Neural cell (in vitro differentiated cells): ENCODE measurements around the gene SPTSSB. TPM values are rescaled to one million over a fixed set of nuclear protein-coding genes. Genes with fewer than 3 reads are reported as not detected.

Source experiments
- H2AFZ ChIP-seq: fragments of 200-600, 300-800 bp; sonication (generic), shearing (Covaris generic); 2 replicates; pipeline ENCODE4 v1.6.0; 2014; ENCODE audit warnings: low read depth, mild to moderate bottlenecking, antibody characterized with exemption, low read length, moderate library complexity
- H3F3A ChIP-seq: fragments of 200-600 bp; shearing (Covaris generic); 2 replicates; pipeline ENCODE4 v1.6.1; 2016; ENCODE audit warnings: mild to moderate bottlenecking, moderate library complexity, mixed read lengths, antibody characterized with exemption, low read length; ENCODE audit not compliant: insufficient read depth, poor library complexity, severe bottlenecking
- H3K27ac ChIP-seq: fragments of 200-600, 300-800 bp; sonication (generic), shearing (Covaris generic); 2 replicates; pipeline ENCODE4 v1.5.1; 2014; ENCODE audit warnings: mild to moderate bottlenecking, low read length, moderate library complexity
- H3K27me3 ChIP-seq: fragments of 300-800, 200-600 bp; sonication (generic), shearing (Covaris generic); 2 replicates; pipeline ENCODE4 v1.6.0; 2014; ENCODE audit warnings: mild to moderate bottlenecking, low read depth, low read length, moderate library complexity; ENCODE audit not compliant: insufficient read depth
- H3K36me3 ChIP-seq: fragments of 300-800, 200-600 bp; sonication (generic), shearing (Covaris generic); 2 replicates; pipeline ENCODE4 v1.5.1; 2014; ENCODE audit warnings: mild to moderate bottlenecking, antibody characterized with exemption, low read length, moderate library complexity; ENCODE audit not compliant: insufficient read depth
- H3K4me2 ChIP-seq: fragments of 300-800, 200-600 bp; sonication (generic), shearing (Covaris generic); 2 replicates; pipeline ENCODE4 v1.6.0; 2014; ENCODE audit warnings: mild to moderate bottlenecking, low read length
- H3K4me3 ChIP-seq: fragments of 300-800, 200-600 bp; sonication (generic), shearing (Covaris generic); 2 replicates; pipeline ENCODE4 v1.5.1; 2014; ENCODE audit warnings: mild to moderate bottlenecking, low read length, moderate library complexity
- H3K79me2 ChIP-seq: fragments of 200-600 bp; shearing (Covaris generic); replicated peaks from 2 replicates; pipeline ENCODE4 v1.6.0; 2014; ENCODE audit warnings: mild to moderate bottlenecking, low read length, moderate library complexity; ENCODE audit not compliant: insufficient read depth
- H3K9ac ChIP-seq: fragments of 300-800, 200-600 bp; sonication (generic), shearing (Covaris generic); 2 replicates; pipeline ENCODE4 v1.6.1; 2016; ENCODE audit warnings: mild to moderate bottlenecking, low read length, mixed read lengths
- H3K9me2 ChIP-seq: fragments of 200-600 bp; shearing (Covaris generic); 2 replicates; pipeline ENCODE4 v1.6.1; 2016; ENCODE audit warnings: mild to moderate bottlenecking, low read length, mixed read lengths; ENCODE audit not compliant: insufficient read depth
- H3K9me3 ChIP-seq: fragments of 200-600, 300-800 bp; sonication (generic), shearing (Covaris generic); 2 replicates; pipeline ENCODE4 v1.6.1; 2016; ENCODE audit warnings: mild to moderate bottlenecking, mixed run types, low read length, moderate library complexity, mixed read lengths
- H4K20me1 ChIP-seq: fragments of 200-600 bp; shearing (Covaris generic); 2 replicates; pipeline ENCODE4 v1.6.1; 2016; ENCODE audit warnings: mild to moderate bottlenecking, mixed run types; ENCODE audit not compliant: insufficient read depth
- CTCF ChIP-seq: fragments of 450-650 bp; IDR thresholded peaks from 2 replicates; pipeline ENCODE4 v1.5.1; 2014; ENCODE audit warnings: antibody characterized with exemption, mild to moderate bottlenecking, moderate library complexity; ENCODE audit not compliant: poor library complexity, severe bottlenecking
- EP300 ChIP-seq: fragments of 450-650 bp; conservative IDR thresholded peaks from 2 replicates; pipeline ENCODE4 v1.6.1; 2014; ENCODE audit warnings: antibody characterized with exemption, mild to moderate bottlenecking, moderate library complexity; ENCODE audit not compliant: poor library complexity, severe bottlenecking
- EZH2 ChIP-seq: fragments of 200-600, 300-800 bp; shearing (Covaris generic), sonication (generic); IDR thresholded peaks from 2 replicates; pipeline ENCODE4 v1.6.1; 2014; ENCODE audit warnings: antibody characterized with exemption, low read length, borderline replicate concordance, mild to moderate bottlenecking; ENCODE audit not compliant: insufficient read depth, poor library complexity, severe bottlenecking
- MXI1 ChIP-seq: fragments of 450-650 bp; conservative IDR thresholded peaks from 2 replicates; pipeline ENCODE4 v1.6.1; 2014; ENCODE audit warnings: antibody characterized with exemption, mild to moderate bottlenecking; ENCODE audit not compliant: poor library complexity, severe bottlenecking
- POLR2AphosphoS5 ChIP-seq: IDR thresholded peaks from 2 replicates; pipeline ENCODE4 v1.6.1; 2012
- RAD21 ChIP-seq: fragments of 450-650 bp; conservative IDR thresholded peaks from 2 replicates; pipeline ENCODE4 v1.6.1; 2014; ENCODE audit warnings: antibody characterized with exemption, mild to moderate bottlenecking, moderate library complexity
- REST ChIP-seq: IDR thresholded peaks from 2 replicates; pipeline ENCODE4 v1.6.1; 2012; ENCODE audit warnings: borderline replicate concordance
- SMC3 ChIP-seq: fragments of 450-650 bp; conservative IDR thresholded peaks from 2 replicates; pipeline ENCODE4 v1.6.1; 2014; ENCODE audit warnings: antibody characterized with exemption, mild to moderate bottlenecking, moderate library complexity; ENCODE audit not compliant: poor library complexity
- TAF1 ChIP-seq: IDR thresholded peaks from 2 replicates; pipeline ENCODE4 v1.6.1; 2012; ENCODE audit warnings: low read depth
- polyA plus RNA-seq: library from polyadenylated mRNA; depleted of rRNA; stranded (reverse); fragments of >200 nt; gene quantifications from 2 replicates; pipeline ENCODE4 v1.2.3, GENCODE V29; 2014

SPTSSB gene
- polyA plus RNA-seq, 1 donor from 2014 or later = 0.71 TPM

DNA sequence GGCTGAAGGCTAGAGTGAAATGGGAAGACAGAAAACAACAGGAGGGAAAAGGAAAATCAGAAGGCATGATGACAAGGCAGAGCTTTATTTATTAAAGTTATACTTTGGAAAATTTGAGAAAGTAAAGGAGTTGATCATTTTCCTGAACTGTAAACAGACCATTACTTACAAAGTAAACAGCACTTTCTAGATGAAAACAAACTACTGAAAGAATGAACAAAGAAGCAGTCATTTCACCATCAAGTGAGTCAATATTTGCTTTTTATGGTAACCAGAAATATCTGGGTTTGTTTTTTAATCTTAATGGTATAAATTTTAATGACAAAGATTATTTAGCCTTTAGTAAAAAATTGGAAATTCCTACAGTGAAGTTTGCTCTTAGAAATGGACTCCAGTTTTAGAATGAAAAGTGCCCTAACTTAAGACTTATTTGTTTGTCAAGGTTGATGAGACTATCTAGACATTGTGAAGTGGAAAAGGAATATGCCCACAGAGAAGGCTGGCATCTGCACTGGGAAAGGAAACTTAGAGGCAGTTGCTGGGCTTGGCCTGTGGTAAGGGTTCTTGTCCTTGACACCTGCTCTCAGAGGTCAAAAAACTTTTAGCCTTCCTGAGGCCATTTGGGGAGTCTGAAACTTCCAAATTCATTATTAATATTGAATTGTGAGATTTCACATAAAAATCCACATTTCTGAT, 47.2 kb downstream of the SPTSSB start:
- no peak for TF ChIP-seq TAF1
- no peak for TF ChIP-seq SMC3
- no peak for TF ChIP-seq POLR2AphosphoS5
- TF ChIP-seq CTCF = no peak
- no peak for TF ChIP-seq RAD21
- TF ChIP-seq EZH2 = no peak
- TF ChIP-seq REST = no peak
- TF ChIP-seq MXI1 = no peak
- no peak for TF ChIP-seq EP300
- H3K79me2 ChIP-seq = no peaks in the 10 kb centered on the region
- H3K4me2 ChIP-seq = no peak overlapping the region
- H3K9me3 ChIP-seq = no peaks in the 10 kb centered on the region
- H4K20me1 ChIP-seq = no peaks in the 10 kb centered on the region
- H3K27ac ChIP-seq = no peak overlapping the region
- no peaks in the 10 kb centered on the region for H3K27me3 ChIP-seq
- no peaks in the 10 kb centered on the region for H3K9me2 ChIP-seq
- no peaks in the 10 kb centered on the region for H3K36me3 ChIP-seq
- H3K9ac ChIP-seq = no peak overlapping the region
- H2AFZ ChIP-seq = no peak overlapping the region
- H3K4me3 ChIP-seq = no peak overlapping the region
- H3F3A ChIP-seq = no peaks in the 10 kb centered on the region

DNA sequence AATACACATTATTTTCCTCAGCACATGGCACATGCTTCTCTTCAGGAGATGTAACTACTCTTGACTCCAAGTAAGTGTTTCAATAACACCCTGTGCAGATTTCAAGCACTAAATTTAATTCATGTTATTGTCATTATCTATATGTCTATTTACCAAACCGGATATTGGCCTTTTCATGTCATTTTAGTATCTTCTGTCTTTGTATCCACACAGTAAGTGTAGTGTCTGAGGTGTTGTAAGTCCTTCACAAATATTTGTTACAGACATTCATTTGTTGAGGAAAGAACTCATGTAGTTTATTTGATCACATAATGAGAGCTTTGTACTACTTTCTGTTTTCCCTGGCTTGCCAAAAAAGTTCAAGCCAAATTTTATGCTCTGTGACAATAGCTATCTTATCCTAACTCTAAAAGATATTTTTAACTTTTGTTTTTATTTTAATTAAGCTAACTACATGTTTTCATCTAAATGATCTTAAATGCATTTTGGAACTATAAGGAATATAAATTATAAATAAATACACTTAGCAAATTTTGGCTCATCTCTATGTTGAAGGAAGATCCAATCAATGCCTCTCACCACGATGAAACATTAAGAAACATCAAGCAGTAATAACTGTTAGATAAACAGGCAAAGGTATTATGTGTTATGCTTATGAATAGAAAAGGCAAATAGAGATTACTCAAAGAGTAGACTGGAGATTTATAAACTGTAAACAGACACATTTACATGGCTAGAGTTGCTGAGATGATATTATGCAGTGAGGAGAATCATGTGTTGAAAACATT, 48.3 kb downstream of the SPTSSB start:
- Histone ChIP-seq H3K36me3 (no peaks in the 10 kb centered on the region), H3K4me3 (no peak overlapping the region), H3K79me2 (no peaks in the 10 kb centered on the region), H3K9me2 (no peaks in the 10 kb centered on the region), H4K20me1 (no peaks in the 10 kb centered on the region), H3K27ac (no peak overlapping the region), H3K9ac (no peak overlapping the region), H3K9me3 (no peaks in the 10 kb centered on the region), H3K27me3 (no peaks in the 10 kb centered on the region), H3F3A (no peaks in the 10 kb centered on the region), H3K4me2 (no peak overlapping the region), H2AFZ (no peak overlapping the region)
- TF ChIP-seq RAD21 = no peak
- no peak for TF ChIP-seq CTCF
- no peak for TF ChIP-seq REST
- TF ChIP-seq MXI1 = no peak
- no peak for TF ChIP-seq SMC3
- no peak for TF ChIP-seq POLR2AphosphoS5
- TF ChIP-seq EZH2 = no peak
- no peak for TF ChIP-seq EP300
